Small intestine (tissue), 7 donors: ENCODE measurements around the gene FBRS. TPM values are rescaled to one million over a fixed set of nuclear protein-coding genes. Genes with fewer than 3 reads are reported as not detected.
"Not testable (repeated sequence)": the region's sequence is repeated elsewhere in the genome, so short reads cannot be mapped to it uniquely, and the experiment has no call there.

Experiments used
- DNase-seq, 2 donors: peaks; one replicate each; pipeline versions ENCODE4 v3.0.0 to v3.0.0-alpha.2; 2013
- FAIRE-seq: peaks from 2 replicates; lab custom pipeline; 2012; peaks lifted over from hg19 to GRCh38; lab: Jason Lieb, UNC
- H3K27ac ChIP-seq, 3 donors: one replicate each; pipeline ENCODE4 v1.5.1; 2013; ENCODE audit warnings: low read length in 2 of 3, mild to moderate bottlenecking in 2 of 3, control low read depth in 1 of 3, inconsistent platforms in 1 of 3, low read depth in 1 of 3, moderate library complexity in 1 of 3
- H3K27me3 ChIP-seq, 3 donors: one replicate each; pipeline ENCODE4 v1.6.1; 2013; ENCODE audit warnings: low read length in 3 of 3, inconsistent platforms in 1 of 3; ENCODE audit not compliant: control insufficient read depth in 3 of 3, insufficient read depth in 3 of 3
- H3K36me3 ChIP-seq, 3 donors: one replicate each; pipeline ENCODE4 v1.6.1; 2013; ENCODE audit warnings: low read length in 3 of 3, inconsistent platforms in 1 of 3, low read depth in 1 of 3, mild to moderate bottlenecking in 1 of 3, moderate library complexity in 1 of 3; ENCODE audit not compliant: control insufficient read depth in 3 of 3, insufficient read depth in 2 of 3
- H3K4me1 ChIP-seq, 3 donors: one replicate each; pipeline ENCODE4 v1.6.1; 2013; ENCODE audit warnings: low read length in 2 of 3, inconsistent platforms in 1 of 3, low read depth in 1 of 3, mild to moderate bottlenecking in 1 of 3, moderate library complexity in 1 of 3; ENCODE audit not compliant: control insufficient read depth in 3 of 3, insufficient read depth in 2 of 3
- H3K4me3 ChIP-seq, 3 donors: one replicate each; pipeline ENCODE4 v1.5.1; 2013; ENCODE audit warnings: low read length in 3 of 3, control low read depth in 1 of 3, inconsistent platforms in 1 of 3, low read depth in 1 of 3, mild to moderate bottlenecking in 1 of 3, moderate library complexity in 1 of 3
- H3K9me3 ChIP-seq, 2 donors: one replicate each; pipeline ENCODE4 v1.6.1; 2013; ENCODE audit warnings: low read depth in 1 of 2, low read length in 1 of 2; ENCODE audit not compliant: control insufficient read depth in 2 of 2, insufficient read depth in 1 of 2
- WGBS, 3 donors: extraction: QIAGEN DNeasy Blood & Tissue Kit; methylation state at CpG; one replicate each; pipeline ENCODE4 v1.1.7; 2013; 5-methylcytosine and 5-hydroxymethylcytosine counted together
- polyA plus RNA-seq, 4 donors: library from polyadenylated mRNA; stranded (reverse) in 3 of 4; unstranded in 1 of 4; fragments of 200-250 nt in 3 of 4; fragments of 120-200 nt in 1 of 4; gene quantifications; one replicate each; pipeline versions ENCODE4 v1.2.1 to v1.2.3, GENCODE V29; 2013
- donor health status: healthy with polysubstance abuse.
- donor health status: control.
- donor health status: control.
- donor health status: Bipolar disorder and iron deficiency.
- donor health status: healthy.

Gene FBRS
- polyA plus RNA-seq, 4 donors: 36.2 to 94.6 (median 47.6) TPM

GRCh38 chr16:30620169-30620568 is 38.1 kb upstream of the FBRS start:
- Histone ChIP-seq H3K4me3 (no peak overlapping the region), H3K27ac (no peak overlapping the region), H3K9me3 (peaks cover 0 to 4% of the 10 kb centered on the region in 2 donors), H3K4me1 (peaks cover 0 to 17% (median 0%) of the 10 kb centered on the region in 3 donors), H3K36me3 (no peaks in the 10 kb centered on the region), H3K27me3 (no peaks in the 10 kb centered on the region)
- FAIRE-seq: no peak
- no peak for DNase-seq
- WGBS, 3 donors: 32 to 59% (median 47%) methylated on average over 3 of the region's 3 CpGs

GRCh38 chr16:30621765-30622164 is 36.5 kb upstream of the FBRS start:
- Histone ChIP-seq H3K4me1 (peaks cover 0 to 11% (median 0%) of the 10 kb centered on the region in 3 donors), H3K4me3 (no peak overlapping the region), H3K9me3 (no peaks in the 10 kb centered on the region), H3K27me3 (no peaks in the 10 kb centered on the region), H3K36me3 (no peaks in the 10 kb centered on the region), H3K27ac (no peak overlapping the region)
- FAIRE-seq (no peak), DNase-seq (no peak)
- WGBS, 3 donors: 75 to 86% (median 80%) methylated on average over 5 of the region's 5 CpGs

GRCh38 chr16:30622455-30623032 is 35.7 kb upstream of the FBRS start:
- DNase-seq (no peak), FAIRE-seq (no peak)
- Histone ChIP-seq H3K9me3 (no peaks in the 10 kb centered on the region), H3K36me3 (no peaks in the 10 kb centered on the region), H3K27ac (no peak overlapping the region), H3K4me1 (peaks cover 0 to 11% (median 0%) of the 10 kb centered on the region in 3 donors), H3K27me3 (no peaks in the 10 kb centered on the region), H3K4me3 (no peak overlapping the region)
- 40 to 54% (median 52%) methylated on average over 10 of the region's 10 CpGs for WGBS, 3 donors

GRCh38 chr16:30623536-30624283 is 34.5 kb upstream of the FBRS start:
- no peak for FAIRE-seq
- Histone ChIP-seq H3K4me3 (no peak overlapping the region), H3K36me3 (no peaks in the 10 kb centered on the region), H3K9me3 (no peaks in the 10 kb centered on the region), H3K27me3 (no peaks in the 10 kb centered on the region), H3K4me1 (peaks cover 0 to 11% (median 0%) of the 10 kb centered on the region in 3 donors), H3K27ac (no peak overlapping the region)
- DNase-seq: no peak
- WGBS, 3 donors: 70 to 81% (median 78%) methylated on average over 11 of the region's 11 CpGs

- WGBS, 3 donors: 88 to 93% (median 89%) methylated on average over 9 of the region's 9 CpGs
- no peaks in the 10 kb centered on the region for H3K36me3 ChIP-seq
- FAIRE-seq: no peak
- no peaks in the 10 kb centered on the region for H3K27me3 ChIP-seq
- H3K9me3 ChIP-seq: no peaks in the 10 kb centered on the region
- no peak overlapping the region for H3K4me3 ChIP-seq
- no peaks in the 10 kb centered on the region for H3K4me1 ChIP-seq
- DNase-seq: no peak
- no peak overlapping the region for H3K27ac ChIP-seq
These were observed 32.0 kb upstream of the FBRS start for GRCh38 chr16:30626236-30626635.

GRCh38 chr16:30628628-30629540 is 29.3 kb upstream of the FBRS start:
- H3K9me3 ChIP-seq: no peaks in the 10 kb centered on the region
- no peak for FAIRE-seq
- WGBS, 3 donors: 33 to 36% (median 35%) methylated on average over 18 of the region's 18 CpGs
- no peaks in the 10 kb centered on the region for H3K4me1 ChIP-seq
- peak overlapping the region in 1 of 3 donors; percentile 66 for H3K27ac ChIP-seq
- peak; percentile 87 to 89 for DNase-seq
- H3K27me3 ChIP-seq: no peaks in the 10 kb centered on the region
- peak overlapping the region in 1 of 3 donors; percentile 0 for H3K4me3 ChIP-seq
- no peaks in the 10 kb centered on the region for H3K36me3 ChIP-seq

GRCh38 chr16:30632454-30632853 is 25.8 kb upstream of the FBRS start:
- H3K36me3 ChIP-seq, H3K9me3 ChIP-seq, FAIRE-seq, DNase-seq, H3K4me1 ChIP-seq, H3K4me3 ChIP-seq, H3K27me3 ChIP-seq, H3K27ac ChIP-seq: not testable (repeated sequence)
- WGBS, 3 donors: 93 to 100% (median 95%) methylated on average over 7 of the region's 7 CpGs

- no peak for DNase-seq
- WGBS, 3 donors: 81 to 90% (median 85%) methylated on average over 17 of the region's 17 CpGs
- H3K27ac ChIP-seq: peak overlapping the region; percentile 66 to 94 (median 73)
These were observed 24.7 kb upstream of the FBRS start for GRCh38 chr16:30633526-30633925.

More at GRCh38 chr16:30633526-30633925, 24.7 kb upstream of the FBRS start:
- H3K27me3 ChIP-seq: no peaks in the 10 kb centered on the region
- no peaks in the 10 kb centered on the region for H3K9me3 ChIP-seq
- no peak for FAIRE-seq
- peak overlapping the region in 2 of 3 donors; percentile 48 to 66 for H3K4me3 ChIP-seq
- no peaks in the 10 kb centered on the region for H3K36me3 ChIP-seq
- H3K4me1 ChIP-seq: peaks cover 0 to 3% (median 0%) of the 10 kb centered on the region in 3 donors
